SK-N-SH treated with all-trans-retinoic acid at 6 μM for 48 hours (cell line): ENCODE results near the gene RSL1D1.

Experiments used
- ATAC-seq: fragments of 200-7000 bp; cut with Tn5 transposase; 3 replicates; pipeline ENCODE4 v1.9.1; 2020; ENCODE audit warnings: mild to moderate bottlenecking, moderate library complexity
- ARNTL ChIP-seq: fragments of 450-650 bp; formaldehyde crosslinking; IDR thresholded peaks from 2 replicates; pipeline ENCODE4 v1.5.0; 2020; ENCODE audit warnings: low read depth, mild to moderate bottlenecking, moderate library complexity, borderline replicate concordance
- BACH2 ChIP-seq: fragments of 250-450 bp; sonication (Bioruptor Pico); IDR thresholded peaks from 2 replicates; pipeline ENCODE4 v1.9.0; 2021; ENCODE audit warnings: mild to moderate bottlenecking, borderline replicate concordance
- CSDC2 ChIP-seq: fragments of 250-450 bp; sonication (Bioruptor Pico); IDR thresholded peaks from 2 replicates; pipeline ENCODE4 v1.5.0; 2020; ENCODE audit warnings: mild to moderate bottlenecking, moderate library complexity
- ESRRG ChIP-seq: fragments of 250-450 bp; sonication (Bioruptor Pico); IDR thresholded peaks from 2 replicates; pipeline ENCODE4 v1.6.1; 2021; ENCODE audit warnings: mild to moderate bottlenecking
- GLIS3 ChIP-seq: fragments of 250-450 bp; sonication (Bioruptor Pico); IDR thresholded peaks from 2 replicates; pipeline ENCODE4 v1.5.0; 2020; ENCODE audit warnings: mild to moderate bottlenecking, moderate library complexity
- ISL1 ChIP-seq: fragments of 250-450 bp; sonication (Bioruptor Pico); IDR thresholded peaks from 2 replicates; pipeline ENCODE4 v2.1.2; 2022; ENCODE audit warnings: mild to moderate bottlenecking, moderate library complexity
- OSR1 ChIP-seq: fragments of 250-450 bp; sonication (Bioruptor Pico); IDR thresholded peaks from 2 replicates; pipeline ENCODE4 v1.8.0; 2022; ENCODE audit warnings: moderate library complexity, mild to moderate bottlenecking, inconsistent platforms
- PATZ1 ChIP-seq: fragments of 250-450 bp; sonication (Bioruptor Pico); IDR thresholded peaks from 2 replicates; pipeline ENCODE4 v1.8.0; 2020; ENCODE audit warnings: mild to moderate bottlenecking, moderate library complexity, borderline replicate concordance
- POU6F1 ChIP-seq: fragments of 250-450 bp; sonication (Bioruptor Pico); IDR thresholded peaks from 2 replicates; pipeline ENCODE4 v1.8.0; 2021; ENCODE audit warnings: low read depth, mild to moderate bottlenecking, moderate library complexity, borderline replicate concordance
- PPARA ChIP-seq: fragments of 250-450 bp; sonication (Bioruptor Pico); IDR thresholded peaks from 2 replicates; pipeline ENCODE4 v1.5.0; 2020; ENCODE audit warnings: mild to moderate bottlenecking, borderline replicate concordance
- RARB ChIP-seq: fragments of 250-450 bp; sonication (Bioruptor Pico); IDR thresholded peaks from 2 replicates; pipeline ENCODE4 v1.8.0; 2021; ENCODE audit warnings: mild to moderate bottlenecking, moderate library complexity
- SNAI2 ChIP-seq: fragments of 250-450 bp; sonication (Bioruptor Pico); IDR thresholded peaks from 2 replicates; pipeline ENCODE4 v1.5.0; 2020; ENCODE audit warnings: mild to moderate bottlenecking, moderate library complexity
- TCF4 ChIP-seq: fragments of 250-450 bp; sonication (Bioruptor Pico); IDR thresholded peaks from 2 replicates; pipeline ENCODE4 v1.8.0; 2021; ENCODE audit warnings: mild to moderate bottlenecking, moderate library complexity, borderline replicate concordance
- TOX ChIP-seq: fragments of 250-450 bp; sonication (Bioruptor Pico); IDR thresholded peaks from 2 replicates; pipeline ENCODE4 v1.8.0; 2021; ENCODE audit warnings: mild to moderate bottlenecking, moderate library complexity, borderline replicate concordance
- ZC3H10 ChIP-seq: fragments of 250-450 bp; sonication (Bioruptor Pico); IDR thresholded peaks from 2 replicates; pipeline ENCODE4 v1.5.1; 2021; ENCODE audit warnings: mild to moderate bottlenecking, moderate library complexity
- ZFP3 ChIP-seq: fragments of 250-450 bp; sonication (Bioruptor Pico); IDR thresholded peaks from 2 replicates; pipeline ENCODE4 v1.5.0; 2020; ENCODE audit warnings: mild to moderate bottlenecking, moderate library complexity
- ZFP30 ChIP-seq: fragments of 450-650 bp; formaldehyde crosslinking; IDR thresholded peaks from 2 replicates; pipeline ENCODE4 v1.5.0; 2022; ENCODE audit warnings: mild to moderate bottlenecking, moderate library complexity
- ZNF565 ChIP-seq: fragments of 450-650 bp; formaldehyde crosslinking; conservative IDR thresholded peaks from 2 replicates; pipeline ENCODE4 v1.5.0; 2020; ENCODE audit warnings: low read depth, mild to moderate bottlenecking, moderate library complexity
- ZNF8 ChIP-seq: fragments of 450-650 bp; formaldehyde crosslinking; IDR thresholded peaks from 2 replicates; pipeline ENCODE4 v1.5.0; 2020; ENCODE audit warnings: mild to moderate bottlenecking, moderate library complexity
- TF ChIP-seq, protein P1 (sequence below): fragments of 250-450 bp; sonication (Bioruptor Pico); IDR thresholded peaks from 2 replicates; pipeline ENCODE4 v1.5.1; 2021; ENCODE audit warnings: mild to moderate bottlenecking, moderate library complexity
- TF ChIP-seq, protein P2 (sequence below): fragments of 250-450 bp; sonication (Bioruptor Pico); IDR thresholded peaks from 2 replicates; pipeline ENCODE4 v1.5.1; 2020; ENCODE audit warnings: low read depth, mild to moderate bottlenecking, moderate library complexity

RSL1D1 gene

DNA sequence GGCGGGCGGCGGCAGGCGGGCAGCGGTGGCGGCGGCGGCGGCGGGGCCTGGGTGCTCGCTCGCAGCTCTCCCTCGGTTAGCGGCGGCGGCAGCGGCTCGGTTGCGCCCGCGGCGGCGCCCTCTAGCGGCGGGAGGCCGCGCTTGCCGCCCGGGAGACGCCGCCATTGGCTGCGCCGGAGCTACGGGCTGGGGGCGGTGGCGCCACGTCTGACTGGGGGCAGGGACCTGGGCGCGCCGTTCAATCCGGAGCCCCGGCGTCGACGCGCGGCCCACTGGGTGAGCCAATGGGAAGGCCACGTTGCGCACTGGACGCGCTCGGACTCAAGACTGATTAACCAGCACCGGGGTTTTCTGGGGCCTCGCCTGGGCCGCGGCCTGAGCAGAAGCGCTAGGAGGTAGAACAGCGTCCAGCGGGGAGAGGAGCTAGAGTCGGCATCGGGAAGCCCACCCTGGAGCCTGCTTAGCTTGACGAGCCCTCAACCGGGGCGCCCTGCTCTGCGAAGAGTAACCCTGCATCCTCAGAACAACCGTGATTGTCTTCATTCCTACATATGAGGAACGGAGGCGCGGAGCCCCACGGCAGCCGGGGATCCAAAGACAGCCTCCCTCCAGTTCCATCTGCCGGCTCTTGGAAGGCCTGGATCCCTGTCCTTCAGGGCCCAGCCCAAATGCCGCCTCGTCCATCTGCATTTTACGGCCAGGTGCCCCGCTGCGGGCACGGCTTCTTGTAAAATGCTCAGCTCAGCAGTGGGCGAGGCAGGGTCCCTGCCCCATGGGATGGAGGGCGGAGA, 54.0 kb downstream of the RSL1D1 start, which contains the start of gene ZC3H7A:
Gene ZC3H7A, minus strand, starts transcription at position 93 of the 791 bp plus-strand sequence. CDS start 14,904 bp downstream, outside the sequence.
- 0 out of 2 replicates have a peak, but pooled peaks have one; percentile 19 for TF ChIP-seq CSDC2 (CRISPR knock-in tag)
- no peak for TF ChIP-seq POU6F1 (CRISPR knock-in tag)
- TF ChIP-seq, all 23 proteins: peak for 1
- peak; percentile 98 for ATAC-seq

- peak; percentile 23 for ATAC-seq
- TF ChIP-seq CSDC2 (CRISPR knock-in tag) (no peak), PPARA (CRISPR knock-in tag) (peak; percentile 80; the same call in 1 of the 2 replicates)
Observed at GRCh38 chr16:11796227-11797165, 54.8 kb downstream of the RSL1D1 start.

DNA sequence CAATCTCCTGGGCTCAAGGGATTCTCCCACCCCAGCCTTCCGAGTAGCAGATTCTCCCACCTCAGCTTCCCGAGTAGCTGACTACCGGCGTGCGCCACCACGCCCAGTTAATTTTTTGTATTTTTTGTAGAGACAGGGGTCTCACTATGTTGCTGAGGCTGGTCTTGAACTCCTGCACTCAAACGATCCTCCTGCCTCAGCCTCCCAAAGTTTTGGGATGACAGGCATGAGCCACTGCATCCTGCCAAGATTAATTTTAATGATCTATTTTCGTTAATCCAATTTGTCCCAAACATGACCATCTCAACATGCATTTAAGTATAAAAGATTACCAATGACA, 55.5 kb downstream of the RSL1D1 start:
- TF ChIP-seq OSR1 (CRISPR knock-in tag) (no peak), PPARA (CRISPR knock-in tag) (no peak), ZNF8 (CRISPR knock-in tag) (no peak), ARNTL (no peak), ZFP3 (CRISPR knock-in tag) (no peak), RARB (CRISPR knock-in tag) (no peak), ISL1 (no peak), GLIS3 (CRISPR knock-in tag) (no peak), ZNF565 (CRISPR knock-in tag) (no peak), CSDC2 (CRISPR knock-in tag) (no peak), PATZ1 (no peak), BACH2 (CRISPR knock-in tag) (no peak)
- TF ChIP-seq, protein P1, sequence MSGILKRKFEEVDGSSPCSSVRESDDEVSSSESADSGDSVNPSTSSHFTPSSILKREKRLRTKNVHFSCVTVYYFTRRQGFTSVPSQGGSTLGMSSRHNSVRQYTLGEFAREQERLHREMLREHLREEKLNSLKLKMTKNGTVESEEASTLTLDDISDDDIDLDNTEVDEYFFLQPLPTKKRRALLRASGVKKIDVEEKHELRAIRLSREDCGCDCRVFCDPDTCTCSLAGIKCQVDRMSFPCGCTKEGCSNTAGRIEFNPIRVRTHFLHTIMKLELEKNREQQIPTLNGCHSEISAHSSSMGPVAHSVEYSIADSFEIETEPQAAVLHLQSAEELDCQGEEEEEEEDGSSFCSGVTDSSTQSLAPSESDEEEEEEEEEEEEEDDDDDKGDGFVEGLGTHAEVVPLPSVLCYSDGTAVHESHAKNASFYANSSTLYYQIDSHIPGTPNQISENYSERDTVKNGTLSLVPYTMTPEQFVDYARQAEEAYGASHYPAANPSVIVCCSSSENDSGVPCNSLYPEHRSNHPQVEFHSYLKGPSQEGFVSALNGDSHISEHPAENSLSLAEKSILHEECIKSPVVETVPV (CRISPR knock-in tag): no peak
- no peak for ATAC-seq

GRCh38 chr16:11794996-11795886, 56.1 kb downstream of the RSL1D1 start:
- ATAC-seq: no peak
- TF ChIP-seq ZC3H10 (CRISPR knock-in tag) (no peak), ISL1 (no peak), ZFP3 (CRISPR knock-in tag) (no peak), PATZ1 (no peak), TCF4 (CRISPR knock-in tag) (no peak), OSR1 (CRISPR knock-in tag) (no peak), CSDC2 (CRISPR knock-in tag) (no peak), ESRRG (CRISPR knock-in tag) (no peak), TOX (CRISPR knock-in tag) (no peak), POU6F1 (CRISPR knock-in tag) (no peak), BACH2 (CRISPR knock-in tag) (no peak), ARNTL (no peak), RARB (CRISPR knock-in tag) (no peak), ZNF565 (CRISPR knock-in tag) (no peak), ZFP30 (no peak), SNAI2 (CRISPR knock-in tag) (no peak)
- TF ChIP-seq, protein P2, sequence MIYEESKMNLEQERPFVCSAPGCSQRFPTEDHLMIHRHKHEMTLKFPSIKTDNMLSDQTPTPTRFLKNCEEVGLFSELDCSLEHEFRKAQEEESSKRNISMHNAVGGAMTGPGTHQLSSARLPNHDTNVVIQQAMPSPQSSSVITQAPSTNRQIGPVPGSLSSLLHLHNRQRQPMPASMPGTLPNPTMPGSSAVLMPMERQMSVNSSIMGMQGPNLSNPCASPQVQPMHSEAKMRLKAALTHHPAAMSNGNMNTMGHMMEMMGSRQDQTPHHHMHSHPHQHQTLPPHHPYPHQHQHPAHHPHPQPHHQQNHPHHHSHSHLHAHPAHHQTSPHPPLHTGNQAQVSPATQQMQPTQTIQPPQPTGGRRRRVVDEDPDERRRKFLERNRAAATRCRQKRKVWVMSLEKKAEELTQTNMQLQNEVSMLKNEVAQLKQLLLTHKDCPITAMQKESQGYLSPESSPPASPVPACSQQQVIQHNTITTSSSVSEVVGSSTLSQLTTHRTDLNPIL (CRISPR knock-in tag): no peak
